Measurements from ENCODE around the gene CYP4F3. TPM values are rescaled to one million over a fixed set of nuclear protein-coding genes. Genes with fewer than 3 reads are reported as not detected.

Gene CYP4F3
- total and polyA plus RNA-seq, 8 donors = 0.14 to 3.7 (median 0.21) TPM

DNA sequence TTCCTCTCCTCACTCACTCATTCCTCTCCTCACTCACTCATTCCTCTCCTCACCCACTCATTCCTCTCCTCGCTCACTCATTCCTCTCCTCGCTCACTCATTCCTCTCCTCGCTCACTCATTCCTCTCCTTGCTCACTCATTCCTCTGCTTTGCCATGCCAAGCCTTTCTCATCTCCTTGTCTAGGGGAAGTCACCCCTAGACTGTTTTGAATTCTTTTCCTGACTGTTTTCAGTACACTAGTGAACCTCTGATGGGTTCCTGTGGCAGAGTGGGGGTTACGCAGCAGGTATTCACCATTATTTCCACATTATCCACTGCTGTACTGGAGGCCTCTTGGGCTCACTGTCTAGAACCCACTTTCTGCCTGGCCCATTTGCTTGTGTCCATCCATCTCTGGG is 24.5 kb upstream of the CYP4F3 start:
- no peaks in the 10 kb centered on the region for H3K4me1 ChIP-seq
- H3K4me3 ChIP-seq = no peak overlapping the region
- TF ChIP-seq, protein P1, sequence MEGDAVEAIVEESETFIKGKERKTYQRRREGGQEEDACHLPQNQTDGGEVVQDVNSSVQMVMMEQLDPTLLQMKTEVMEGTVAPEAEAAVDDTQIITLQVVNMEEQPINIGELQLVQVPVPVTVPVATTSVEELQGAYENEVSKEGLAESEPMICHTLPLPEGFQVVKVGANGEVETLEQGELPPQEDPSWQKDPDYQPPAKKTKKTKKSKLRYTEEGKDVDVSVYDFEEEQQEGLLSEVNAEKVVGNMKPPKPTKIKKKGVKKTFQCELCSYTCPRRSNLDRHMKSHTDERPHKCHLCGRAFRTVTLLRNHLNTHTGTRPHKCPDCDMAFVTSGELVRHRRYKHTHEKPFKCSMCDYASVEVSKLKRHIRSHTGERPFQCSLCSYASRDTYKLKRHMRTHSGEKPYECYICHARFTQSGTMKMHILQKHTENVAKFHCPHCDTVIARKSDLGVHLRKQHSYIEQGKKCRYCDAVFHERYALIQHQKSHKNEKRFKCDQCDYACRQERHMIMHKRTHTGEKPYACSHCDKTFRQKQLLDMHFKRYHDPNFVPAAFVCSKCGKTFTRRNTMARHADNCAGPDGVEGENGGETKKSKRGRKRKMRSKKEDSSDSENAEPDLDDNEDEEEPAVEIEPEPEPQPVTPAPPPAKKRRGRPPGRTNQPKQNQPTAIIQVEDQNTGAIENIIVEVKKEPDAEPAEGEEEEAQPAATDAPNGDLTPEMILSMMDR (IDR thresholded peaks at IDR 0.05) = no peak
- ATAC-seq = no peak
- DNase-seq = no peak
- no peaks in the 10 kb centered on the region for H3K9me3 ChIP-seq
- peaks cover 0 to 49% of the 10 kb centered on the region in 2 donors for H3K27me3 ChIP-seq
- H3K27ac ChIP-seq = no peak overlapping the region
- intact Hi-C loops (cut with DNase I) = no loop called here
- H3K36me3 ChIP-seq = no peaks in the 10 kb centered on the region

DNA sequence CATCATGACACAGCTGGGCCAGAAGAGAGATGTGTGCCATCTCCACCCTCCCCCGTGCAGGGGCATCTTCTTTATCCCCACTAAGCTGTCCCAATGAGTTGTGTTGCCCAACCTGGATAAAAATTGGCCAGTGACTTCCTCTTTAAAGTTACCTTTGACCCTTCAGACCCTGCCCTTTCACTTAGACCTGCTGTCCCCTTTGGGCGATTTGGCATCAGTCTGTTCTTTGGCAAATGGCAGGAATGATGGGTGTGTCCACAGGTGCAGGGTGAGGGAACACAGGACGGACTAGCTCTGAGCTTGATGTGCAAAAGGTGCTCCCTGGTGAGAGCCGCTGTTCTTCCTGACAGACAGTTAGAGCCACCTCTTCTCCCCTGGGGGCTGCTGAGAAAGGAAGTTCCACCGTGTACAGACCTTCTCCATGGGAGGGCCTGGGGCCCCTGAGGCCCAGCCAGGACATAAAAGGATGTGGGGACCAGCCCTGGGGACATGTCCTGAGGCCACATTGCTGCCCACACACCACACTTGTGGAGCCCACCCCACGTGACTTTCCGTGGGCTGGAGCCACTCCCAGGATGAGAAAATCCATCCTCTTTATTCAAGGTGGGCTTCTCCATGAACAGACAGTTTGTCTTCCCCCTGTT is 23.9 kb upstream of the CYP4F3 start:
- no peak for DNase-seq
- no peaks in the 10 kb centered on the region for H3K4me1 ChIP-seq

DNA sequence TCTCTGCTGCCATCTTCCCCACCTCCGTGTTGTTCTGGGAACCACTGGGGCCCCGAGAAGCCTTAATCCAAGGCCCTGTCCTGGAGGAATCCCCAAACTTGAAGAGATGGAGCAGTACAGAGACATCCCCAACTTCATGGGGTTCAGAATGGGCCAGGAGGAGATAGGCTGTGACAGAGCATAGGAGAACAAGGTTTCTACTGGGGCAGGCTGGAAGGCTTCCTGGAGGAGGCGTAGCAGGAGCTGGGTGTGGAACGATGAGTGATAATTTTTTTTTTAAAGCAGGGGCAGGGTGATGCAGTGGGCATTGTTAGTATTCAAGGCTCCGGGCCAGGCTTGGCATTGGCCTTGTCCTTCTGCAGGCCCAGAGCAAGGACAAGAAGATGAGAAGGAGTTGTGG is 22.4 kb upstream of the CYP4F3 start:
- Histone ChIP-seq H3K27me3 (peaks cover 0 to 61% of the 10 kb centered on the region in 2 donors), H3K4me3 (no peak overlapping the region), H3K9me3 (no peaks in the 10 kb centered on the region), H3K27ac (no peak overlapping the region), H3K36me3 (no peaks in the 10 kb centered on the region), H3K4me1 (no peaks in the 10 kb centered on the region)
- no peak for DNase-seq
- TF ChIP-seq, protein P1 (IDR thresholded peaks at IDR 0.05) = no peak
- no peak for ATAC-seq
- intact Hi-C loops (cut with DNase I) = no loop called here

More for the DNA sequence above, 23.9 kb upstream of the CYP4F3 start:
- intact Hi-C loops (cut with DNase I) = no loop called here
- Histone ChIP-seq H3K36me3 (no peaks in the 10 kb centered on the region), H3K27me3 (peaks cover 0 to 55% of the 10 kb centered on the region in 2 donors), H3K9me3 (no peaks in the 10 kb centered on the region), H3K4me3 (no peak overlapping the region), H3K27ac (no peak overlapping the region)
- no peak for ATAC-seq
- TF ChIP-seq, protein P1 (IDR thresholded peaks at IDR 0.05) = no peak

DNA sequence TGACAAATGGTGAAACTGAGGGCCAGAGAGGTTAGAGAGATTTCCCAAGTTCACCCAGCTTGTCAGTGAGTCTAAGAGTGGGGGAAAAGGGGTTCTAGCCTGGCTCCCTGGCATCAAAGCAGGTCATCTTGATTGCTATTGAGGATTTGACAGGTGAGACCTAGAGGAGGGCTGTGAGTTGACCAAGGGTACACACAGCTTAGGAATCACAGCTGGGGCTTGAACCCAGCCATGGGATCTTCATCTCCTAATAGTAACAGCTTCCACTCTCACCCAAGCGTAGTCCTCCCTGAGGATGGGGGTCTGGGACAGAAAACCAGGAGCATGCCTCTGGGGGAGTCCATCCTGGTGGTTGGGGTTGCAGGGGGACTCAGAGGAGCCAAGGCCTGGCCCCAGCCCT is 18.9 kb upstream of the CYP4F3 start:
- Histone ChIP-seq H3K4me3 (no peak overlapping the region), H3K27ac (no peak overlapping the region), H3K9me3 (no peaks in the 10 kb centered on the region), H3K4me1 (no peaks in the 10 kb centered on the region), H3K36me3 (no peaks in the 10 kb centered on the region), H3K27me3 (peaks cover 0 to 66% of the 10 kb centered on the region in 2 donors)
- ATAC-seq (no peak), DNase-seq (no peak)
- TF ChIP-seq, protein P1 (IDR thresholded peaks at IDR 0.05) = no peak
- intact Hi-C loops (cut with DNase I) = loop anchor here in 1 of 2 donors (10.0 kb wide), 1 partner anchor 243 kb away; no protein-coding TSS in a partner anchor

DNA sequence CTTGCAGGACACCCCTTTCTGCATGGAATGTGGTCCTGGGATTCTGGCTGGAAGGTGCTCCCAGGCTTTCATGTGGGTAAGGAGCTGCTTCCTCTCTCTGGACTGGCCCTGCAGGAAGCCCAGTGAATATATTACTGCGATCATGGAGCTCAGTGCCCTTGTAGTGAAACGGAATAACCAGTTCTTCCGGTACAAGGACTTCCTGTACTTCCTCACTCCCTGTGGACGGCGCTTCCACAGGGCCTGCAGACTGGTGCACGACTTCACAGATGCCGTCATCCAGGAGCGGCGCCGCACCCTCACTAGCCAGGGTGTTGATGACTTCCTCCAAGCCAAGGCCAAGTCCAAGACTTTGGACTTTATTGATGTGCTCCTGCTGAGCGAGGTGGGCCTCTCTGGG is 17.7 kb upstream of the CYP4F3 start:
- intact Hi-C loops (cut with DNase I) = loop anchor here in 1 of 2 donors (10.0 kb wide), 1 partner anchor 242 kb away; no protein-coding TSS in a partner anchor
- H3K4me3 ChIP-seq = no peak overlapping the region
- DNase-seq = no peak

More for the DNA sequence above, 17.7 kb upstream of the CYP4F3 start:
- TF ChIP-seq, protein P1 (IDR thresholded peaks at IDR 0.05) = no peak
- Histone ChIP-seq H3K27me3 (peaks cover 0 to 56% of the 10 kb centered on the region in 2 donors), H3K4me1 (no peaks in the 10 kb centered on the region), H3K9me3 (no peaks in the 10 kb centered on the region), H3K36me3 (no peaks in the 10 kb centered on the region), H3K27ac (no peak overlapping the region)
- ATAC-seq = no peak

Measured in left lung (tissue), 10 donors.